Bronchial epithelial cell (primary cell): ENCODE measurements around the gene NAT9. TPM values are rescaled to one million over a fixed set of nuclear protein-coding genes. Genes with fewer than 3 reads are reported as not detected.

Source experiments
- DNase-seq: peaks from one replicate; pipeline ENCODE4 v3.0.0-alpha.2; 2010; ENCODE audit warnings: low read depth
- FAIRE-seq: peaks from 2 replicates; lab custom pipeline; 2011; peaks lifted over from hg19 to GRCh38; lab: Jason Lieb, UNC
- H3K27me3 ChIP-seq: 2 replicates; pipeline ENCODE4 v1.5.1; 2011; ENCODE audit warnings: low read length; ENCODE audit not compliant: control insufficient read depth, insufficient read depth
- H3K36me3 ChIP-seq: 2 replicates; pipeline ENCODE4 v1.5.1; 2011; ENCODE audit warnings: low read length; ENCODE audit not compliant: control insufficient read depth, insufficient read depth
- H3K4me3 ChIP-seq: 2 replicates; pipeline ENCODE4 v1.5.1; 2011; ENCODE audit warnings: mild to moderate bottlenecking, low read depth, low read length, control low read depth
- total RNA-seq: library from RNA; depleted of rRNA; stranded (reverse); fragments of >200 nt; gene quantifications from 2 replicates; pipeline ENCODE4 v1.2.1, GENCODE V29; 2014
- TF ChIP-seq, protein P1 (sequence below): IDR thresholded peaks from 2 replicates; pipeline ENCODE4 v1.5.1; 2011; ENCODE audit warnings: mild to moderate bottlenecking, moderate library complexity, low read length, control low read depth, inconsistent platforms; ENCODE audit not compliant: insufficient read depth, severe bottlenecking

Gene NAT9
- total RNA-seq, 1 donor from 2014 or later, result 64.5 TPM

DNA sequence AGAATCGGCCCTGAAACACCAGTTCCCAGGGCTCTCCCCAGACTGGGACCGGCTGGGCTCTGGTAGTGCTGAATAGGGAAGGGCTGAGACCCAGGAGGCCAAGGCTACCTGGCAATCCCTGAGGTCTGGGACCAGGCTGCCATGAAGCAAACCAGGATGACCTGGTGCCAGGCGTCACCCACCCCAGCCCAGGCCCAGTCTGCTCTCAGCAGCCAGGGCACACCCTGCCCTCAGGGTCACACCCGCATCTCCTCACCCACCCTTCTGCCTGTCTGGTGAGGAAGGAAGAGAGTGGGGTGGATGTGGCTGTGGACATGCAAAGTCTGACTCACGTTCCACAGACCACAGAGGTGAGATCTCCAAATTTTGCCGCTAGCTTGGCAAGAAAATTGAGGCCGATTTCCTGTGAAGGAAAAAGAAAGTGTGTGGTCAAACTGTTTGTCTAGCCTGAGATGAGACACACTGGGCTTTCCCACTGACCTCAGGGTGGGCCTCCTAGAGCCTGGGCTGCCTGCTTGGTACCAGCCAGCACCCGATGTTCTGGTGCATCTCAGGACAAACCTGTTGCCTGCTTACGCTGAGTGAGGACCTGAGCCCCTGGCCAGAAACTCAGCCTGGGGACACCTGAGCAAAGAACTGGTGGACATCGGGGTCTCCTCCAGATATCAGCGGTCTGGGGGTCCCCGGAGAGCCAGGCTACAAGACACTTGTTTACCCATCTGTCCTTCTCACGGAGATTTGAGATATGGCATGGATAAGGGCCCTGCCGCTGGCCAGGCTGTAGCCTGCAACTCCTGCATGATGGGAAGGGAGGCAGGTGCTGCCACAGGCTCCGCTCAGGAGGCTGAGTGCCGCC, 45.4 kb downstream of the NAT9 start:
- no peak overlapping the region for H3K4me3 ChIP-seq
- H3K27me3 ChIP-seq, result peaks cover 2% of the 10 kb centered on the region
- DNase-seq (no peak), FAIRE-seq (no peak)
- TF ChIP-seq, protein P1, sequence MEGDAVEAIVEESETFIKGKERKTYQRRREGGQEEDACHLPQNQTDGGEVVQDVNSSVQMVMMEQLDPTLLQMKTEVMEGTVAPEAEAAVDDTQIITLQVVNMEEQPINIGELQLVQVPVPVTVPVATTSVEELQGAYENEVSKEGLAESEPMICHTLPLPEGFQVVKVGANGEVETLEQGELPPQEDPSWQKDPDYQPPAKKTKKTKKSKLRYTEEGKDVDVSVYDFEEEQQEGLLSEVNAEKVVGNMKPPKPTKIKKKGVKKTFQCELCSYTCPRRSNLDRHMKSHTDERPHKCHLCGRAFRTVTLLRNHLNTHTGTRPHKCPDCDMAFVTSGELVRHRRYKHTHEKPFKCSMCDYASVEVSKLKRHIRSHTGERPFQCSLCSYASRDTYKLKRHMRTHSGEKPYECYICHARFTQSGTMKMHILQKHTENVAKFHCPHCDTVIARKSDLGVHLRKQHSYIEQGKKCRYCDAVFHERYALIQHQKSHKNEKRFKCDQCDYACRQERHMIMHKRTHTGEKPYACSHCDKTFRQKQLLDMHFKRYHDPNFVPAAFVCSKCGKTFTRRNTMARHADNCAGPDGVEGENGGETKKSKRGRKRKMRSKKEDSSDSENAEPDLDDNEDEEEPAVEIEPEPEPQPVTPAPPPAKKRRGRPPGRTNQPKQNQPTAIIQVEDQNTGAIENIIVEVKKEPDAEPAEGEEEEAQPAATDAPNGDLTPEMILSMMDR, result no peak
- no peaks in the 10 kb centered on the region for H3K36me3 ChIP-seq

DNA sequence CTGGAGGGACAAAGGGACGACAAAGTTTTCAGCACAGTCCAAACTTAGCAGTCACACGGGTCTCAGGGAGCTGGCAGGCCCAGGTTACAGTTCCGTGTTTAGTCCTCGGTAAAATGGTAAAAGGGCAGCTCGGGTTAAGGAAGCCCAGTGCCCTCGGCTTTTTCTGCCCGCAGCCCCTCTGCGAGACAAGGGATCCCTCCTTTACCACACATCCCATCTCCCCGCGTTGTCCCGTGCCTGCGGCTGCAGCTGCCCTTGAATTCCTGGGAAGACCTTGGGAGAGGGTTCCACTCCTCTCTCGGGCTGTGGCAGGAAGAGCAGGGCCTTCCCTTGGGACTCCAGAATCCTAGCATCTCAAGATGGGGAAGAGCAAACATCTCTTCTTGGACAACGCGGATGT, 46.3 kb downstream of the NAT9 start:
- no peak for DNase-seq
- peaks cover 2% of the 10 kb centered on the region for H3K27me3 ChIP-seq
- H3K36me3 ChIP-seq, result no peaks in the 10 kb centered on the region
- no peak overlapping the region for H3K4me3 ChIP-seq
- FAIRE-seq, result no peak
- TF ChIP-seq, protein P1, result no peak

DNA sequence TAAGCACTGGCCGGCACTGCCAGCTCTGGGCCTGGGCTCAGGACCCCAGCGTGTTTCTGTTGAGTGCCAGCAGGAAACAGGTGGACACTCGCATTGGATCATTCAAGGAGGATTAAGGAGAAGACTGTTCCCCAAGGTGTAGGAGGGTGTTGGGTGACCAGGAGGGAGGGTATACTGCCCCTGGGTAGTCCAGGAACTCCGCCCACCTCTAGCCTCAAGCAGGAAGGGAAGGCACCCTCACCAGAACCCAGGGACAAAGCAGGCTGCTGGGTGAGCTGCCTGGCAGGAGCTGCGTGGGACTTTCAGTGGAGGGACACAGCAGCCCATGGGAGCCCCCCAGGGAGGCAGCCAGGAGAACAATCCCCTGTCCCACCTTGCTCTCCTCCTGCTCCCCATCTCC, 46.8 kb downstream of the NAT9 start:
- FAIRE-seq, result no peak

DNA sequence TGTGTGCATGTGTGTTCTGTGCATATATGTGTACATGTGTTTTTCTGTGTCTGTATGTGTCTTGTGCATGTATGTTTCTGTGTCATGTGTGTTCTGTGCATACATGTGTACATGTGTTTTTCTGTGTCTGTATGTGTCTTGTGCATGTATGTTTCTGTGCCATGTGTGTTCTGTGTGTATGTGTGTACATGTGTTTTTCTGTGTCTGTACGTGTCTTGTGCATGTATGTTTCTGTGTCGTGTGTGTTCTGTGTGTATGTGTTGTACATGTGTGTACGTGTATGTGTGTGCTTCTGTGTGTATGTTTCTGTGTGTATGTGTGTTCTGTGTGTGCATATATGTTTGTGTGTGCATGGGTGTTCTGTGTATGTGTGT, 47.5 kb downstream of the NAT9 start:
- Histone ChIP-seq H3K36me3 (no peaks in the 10 kb centered on the region), H3K27me3 (peaks cover 2% of the 10 kb centered on the region), H3K4me3 (no peak overlapping the region)
- DNase-seq, result no peak
- TF ChIP-seq, protein P1, result no peak
- peak; percentile 99 for FAIRE-seq

More for the DNA sequence above, 46.8 kb downstream of the NAT9 start:
- Histone ChIP-seq H3K4me3 (no peak overlapping the region), H3K27me3 (peaks cover 2% of the 10 kb centered on the region), H3K36me3 (no peaks in the 10 kb centered on the region)
- TF ChIP-seq, protein P1, result no peak
- no peak for DNase-seq

DNA sequence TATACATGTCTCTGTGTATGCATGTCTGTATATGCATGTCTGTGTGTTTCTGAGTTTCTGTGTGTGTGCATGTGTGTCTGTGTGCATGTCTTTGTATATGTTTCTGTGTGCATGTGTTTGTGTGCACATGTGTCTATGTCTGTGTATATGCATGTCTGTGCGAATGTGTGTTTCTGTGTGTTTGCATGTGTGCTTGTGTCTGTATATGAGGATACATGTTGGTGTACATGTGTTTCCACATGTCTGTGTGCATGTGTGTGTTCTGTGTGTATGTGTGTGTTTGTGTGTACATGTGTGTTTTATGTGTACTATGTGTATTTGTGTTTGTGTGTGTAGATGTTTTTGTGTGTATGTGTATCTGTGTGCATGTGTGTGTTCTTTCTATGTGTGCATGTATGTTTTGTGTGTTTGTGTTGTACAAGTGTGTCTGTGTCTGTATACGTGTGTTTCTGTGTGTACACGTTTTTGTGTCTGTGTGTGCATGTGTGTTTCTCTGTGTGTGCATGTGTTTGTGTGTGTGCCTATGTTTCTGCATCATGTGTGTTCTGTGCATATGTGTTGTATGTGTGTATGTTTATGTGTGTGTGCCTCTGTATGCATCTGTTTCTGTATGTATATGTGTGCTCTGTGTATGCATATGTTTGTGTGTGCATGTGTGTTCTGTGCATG, 48.0 kb downstream of the NAT9 start:
- TF ChIP-seq, protein P1, result no peak
- no peak for DNase-seq
- FAIRE-seq, result no peak
- no peak overlapping the region for H3K4me3 ChIP-seq
- no peaks in the 10 kb centered on the region for H3K36me3 ChIP-seq
- no peaks in the 10 kb centered on the region for H3K27me3 ChIP-seq
